GM23338 (cell line): ENCODE data around the gene PDE3B.

Experiments used
- CTCF ChIP-seq, 2 experiments: fragments of 200-600 bp in 1 of 2; sonication (generic) in 1 of 2; conservative IDR thresholded peaks; 2 replicates each; pipeline versions ENCODE4 v1.5.1 to v1.6.1; 2016 to 2017; ENCODE audit warnings: antibody characterized with exemption in 2 of 2, low read depth in 2 of 2, mild to moderate bottlenecking in 2 of 2, moderate library complexity in 1 of 2
- EZH2 ChIP-seq: fragments of 200-600 bp; sonication (generic); IDR thresholded peaks from one replicate; pipeline ENCODE4 v1.8.0; 2017; ENCODE audit warnings: antibody characterized with exemption, mild to moderate bottlenecking, low read depth; ENCODE audit not compliant: unreplicated experiment
- EZH2phosphoT487 ChIP-seq: fragments of 200-600 bp; sonication (generic); IDR thresholded peaks from one replicate; pipeline ENCODE4 v1.8.1; 2018; ENCODE audit warnings: antibody characterized with exemption; ENCODE audit not compliant: unreplicated experiment
- REST ChIP-seq: IDR thresholded peaks from one replicate; pipeline ENCODE4 v1.6.1; 2018; ENCODE audit warnings: antibody characterized with exemption; ENCODE audit not compliant: unreplicated experiment

GRCh38 chr11:14886513-14886912 is 242.9 kb downstream of the PDE3B start:
- TF ChIP-seq CTCF (conservative IDR thresholded peaks at IDR 0.05; ENCODE audit: low read depth in 2 of 2) (no peak), REST (no peak), EZH2 (no peak), EZH2phosphoT487 (no peak)
